Fibroblast of peridontal ligament (primary cell): ENCODE data around the gene CLBA1.
"Not testable (repeated sequence)": the region's sequence is repeated elsewhere in the genome, so short reads cannot be mapped to it uniquely, and the experiment has no call there.

ENCODE experiments used
- DNase-seq: peaks from one replicate; pipeline ENCODE4 v3.0.0-alpha.2; 2010; ENCODE audit errors: extremely low read depth

Gene CLBA1

GRCh38 chr14:104947881-104948735, 37.5 kb upstream of the CLBA1 start:
- not testable (repeated sequence) for DNase-seq

- no peak for DNase-seq
Observed at GRCh38 chr14:104948736-104949031, 36.9 kb upstream of the CLBA1 start.

- not testable (repeated sequence) for DNase-seq
Observed at GRCh38 chr14:104949406-104949955, 36.1 kb upstream of the CLBA1 start.

GRCh38 chr14:104950021-104950420, 35.6 kb upstream of the CLBA1 start:
- DNase-seq: no peak

- not testable (repeated sequence) for DNase-seq
Observed at GRCh38 chr14:104950701-104951100, 34.9 kb upstream of the CLBA1 start.

- not testable (repeated sequence) for DNase-seq
Observed at GRCh38 chr14:104951863-104952657, 33.5 kb upstream of the CLBA1 start.

- no peak for DNase-seq
Observed at GRCh38 chr14:104953097-104953496, 32.5 kb upstream of the CLBA1 start.

GRCh38 chr14:104953896-104954656, 31.5 kb upstream of the CLBA1 start:
- no peak for DNase-seq

- no peak for DNase-seq
Observed at GRCh38 chr14:104954746-104955395, 30.7 kb upstream of the CLBA1 start.

GRCh38 chr14:104955396-104955770, 30.2 kb upstream of the CLBA1 start:
- DNase-seq: no peak

GRCh38 chr14:104956290-104956890, 29.2 kb upstream of the CLBA1 start:
- no peak for DNase-seq

- DNase-seq: no peak
Observed at GRCh38 chr14:104957146-104958113, 28.2 kb upstream of the CLBA1 start.

- DNase-seq: no peak
Observed at GRCh38 chr14:104964546-104964945, 21.0 kb upstream of the CLBA1 start.

GRCh38 chr14:104965561-104966231, 19.9 kb upstream of the CLBA1 start:
- DNase-seq: no peak

- DNase-seq: no peak
Observed at GRCh38 chr14:104966261-104966865, 19.2 kb upstream of the CLBA1 start.

GRCh38 chr14:104966981-104967385, 18.6 kb upstream of the CLBA1 start:
- DNase-seq: no peak

- no peak for DNase-seq
Observed at GRCh38 chr14:104967386-104968152, 18.0 kb upstream of the CLBA1 start.

GRCh38 chr14:104968153-104968527, 17.4 kb upstream of the CLBA1 start:
- peak; percentile 30 for DNase-seq
